GM18505 (cell line): ENCODE results near the gene OXT.
"Not testable (repeated sequence)": the region's sequence is repeated elsewhere in the genome, so short reads cannot be mapped to it uniquely, and the experiment has no call there.

Source experiments
- ATAC-seq: cut with Tn5 transposase; IDR thresholded peaks from one replicate; pipeline ENCODE4 v1.9.1; 2021; ENCODE audit not compliant: unreplicated experiment
- POLR2A ChIP-seq: IDR thresholded peaks from 4 replicates; pipeline ENCODE4 v1.6.1; 2011; ENCODE audit warnings: borderline replicate concordance; ENCODE audit not compliant: insufficient read depth, insufficient read length; ENCODE audit errors: extremely low read depth

Gene OXT

GRCh38 chr20:3071610-3072529 is at the start of gene OXT:
Gene OXT (plus strand): TSS chr20:3071620. CDS start chr20:3071656, 36 bp downstream.
- no peak for TF ChIP-seq POLR2A
- ATAC-seq: no peak

GRCh38 chr20:3021777-3022176 is 49.6 kb upstream of the OXT start:
- no peak for ATAC-seq
- no peak for TF ChIP-seq POLR2A

- ATAC-seq: not testable (repeated sequence)
Measured at GRCh38 chr20:3022559-3023490, 48.6 kb upstream of the OXT start.

DNA sequence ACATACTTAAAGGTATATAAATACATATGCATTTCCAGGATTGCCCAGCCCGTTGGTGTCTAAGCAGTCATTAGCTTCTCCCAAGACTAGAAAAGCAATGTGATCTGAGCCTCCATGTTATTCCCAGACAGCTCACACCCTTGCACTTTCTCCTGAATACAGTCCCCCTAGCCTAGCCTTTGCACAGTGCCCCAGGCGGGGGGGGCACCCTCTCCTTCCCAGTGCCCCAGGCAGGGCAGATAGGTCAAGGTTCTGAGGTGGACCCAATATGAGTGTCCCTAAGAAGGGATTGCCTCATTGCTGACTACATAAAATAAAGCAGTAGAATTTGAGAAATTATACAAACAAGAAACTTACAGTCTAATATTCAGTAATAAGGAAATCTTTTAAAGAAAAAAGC is 43.4 kb upstream of the OXT start:
- no peak for TF ChIP-seq POLR2A
- no peak for ATAC-seq

- no peak for ATAC-seq
- TF ChIP-seq POLR2A: no peak
Measured at GRCh38 chr20:3031524-3032147, 39.8 kb upstream of the OXT start.

DNA sequence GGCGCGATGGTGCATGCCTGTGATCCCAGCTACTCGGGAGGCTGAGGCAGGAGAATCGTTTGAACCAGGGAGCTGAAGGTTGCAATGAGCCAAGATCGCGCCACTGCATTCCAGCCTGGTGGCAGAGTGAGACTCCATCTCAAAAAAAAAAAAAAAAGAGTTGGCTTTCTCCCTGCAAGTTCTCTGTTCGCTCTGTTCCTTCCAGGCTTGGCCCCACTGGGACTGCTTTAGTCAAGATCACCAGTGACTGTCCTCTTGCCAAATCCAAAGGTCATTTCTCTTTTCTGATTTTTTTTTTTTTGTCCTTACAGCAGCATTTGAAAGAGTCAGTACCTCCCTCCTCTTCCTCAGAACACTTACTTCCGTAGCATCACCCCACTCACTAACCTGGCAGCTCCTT is 38.8 kb upstream of the OXT start:
- ATAC-seq: no peak
- no peak for TF ChIP-seq POLR2A

GRCh38 chr20:3037654-3038053 is 33.8 kb upstream of the OXT start:
- no peak for ATAC-seq
- no peak for TF ChIP-seq POLR2A

DNA sequence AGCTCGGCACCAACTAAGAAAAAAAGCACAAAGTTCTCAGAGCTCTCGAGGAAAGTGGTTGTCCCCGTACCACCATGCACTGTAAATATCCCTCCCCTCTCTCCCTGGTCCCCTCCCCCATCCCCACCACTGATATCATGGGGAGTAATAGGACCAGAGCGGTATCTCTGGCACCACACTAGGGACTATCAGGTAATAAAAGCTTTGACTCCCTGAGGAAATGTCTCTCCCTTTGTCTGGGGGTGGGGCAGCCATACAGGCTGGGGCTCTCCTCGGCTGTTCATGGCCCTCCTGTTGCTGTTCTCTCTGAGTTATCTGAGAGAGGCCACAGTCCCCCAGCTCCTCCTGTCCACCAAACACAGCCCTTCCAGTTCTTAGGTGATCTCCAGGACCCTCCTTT is 33.0 kb upstream of the OXT start:
- ATAC-seq: no peak
- no peak for TF ChIP-seq POLR2A

- TF ChIP-seq POLR2A: no peak
- ATAC-seq: no peak
Measured at GRCh38 chr20:3039426-3039825, 32.0 kb upstream of the OXT start.

- no peak for ATAC-seq
- no peak for TF ChIP-seq POLR2A
Measured at GRCh38 chr20:3040086-3040485, 31.3 kb upstream of the OXT start.

GRCh38 chr20:3041854-3042409 is 29.5 kb upstream of the OXT start:
- TF ChIP-seq POLR2A: no peak
- ATAC-seq: no peak

- no peak for TF ChIP-seq POLR2A
- ATAC-seq: no peak
Measured at GRCh38 chr20:3042625-3043024, 28.8 kb upstream of the OXT start.

DNA sequence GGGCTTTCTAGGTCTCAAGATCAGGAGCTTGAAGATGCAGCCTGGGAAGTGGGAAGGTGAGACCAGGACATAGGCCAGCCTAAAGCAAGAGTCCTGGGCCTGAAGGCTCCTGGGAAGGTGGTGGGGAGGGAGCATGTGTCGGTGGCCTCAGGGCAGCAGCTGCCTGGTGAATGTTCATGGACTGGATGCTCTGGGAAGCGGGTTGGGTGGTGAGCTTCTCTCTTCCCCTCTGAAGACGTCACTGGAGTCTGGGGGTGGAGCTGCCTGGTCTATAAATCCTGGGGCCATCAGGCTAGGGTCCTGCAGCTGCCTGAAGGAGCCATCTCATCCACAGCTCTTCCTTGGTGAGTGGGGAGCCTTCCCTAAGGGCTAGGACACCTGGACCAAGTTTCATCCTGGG is 28.1 kb upstream of the OXT start, which contains the start of gene GNRH2:
Gene GNRH2 (plus strand): TSS at position 301 of the 400 bp plus-strand sequence. CDS start 793 bp downstream, outside the sequence.
- no peak for ATAC-seq
- no peak for TF ChIP-seq POLR2A
